Neural cell (in vitro differentiated cells): ENCODE measurements around the gene RPS6KA5. TPM values are rescaled to one million over a fixed set of nuclear protein-coding genes. Genes with fewer than 3 reads are reported as not detected.

ENCODE experiments used
- H2AFZ ChIP-seq: fragments of 200-600, 300-800 bp; sonication (generic), shearing (Covaris generic); 2 replicates; pipeline ENCODE4 v1.6.0; 2014; ENCODE audit warnings: low read depth, mild to moderate bottlenecking, antibody characterized with exemption, low read length, moderate library complexity
- H3F3A ChIP-seq: fragments of 200-600 bp; shearing (Covaris generic); 2 replicates; pipeline ENCODE4 v1.6.1; 2016; ENCODE audit warnings: mild to moderate bottlenecking, moderate library complexity, mixed read lengths, antibody characterized with exemption, low read length; ENCODE audit not compliant: insufficient read depth, poor library complexity, severe bottlenecking
- H3K27ac ChIP-seq: fragments of 200-600, 300-800 bp; sonication (generic), shearing (Covaris generic); 2 replicates; pipeline ENCODE4 v1.5.1; 2014; ENCODE audit warnings: mild to moderate bottlenecking, low read length, moderate library complexity
- H3K27me3 ChIP-seq: fragments of 300-800, 200-600 bp; sonication (generic), shearing (Covaris generic); 2 replicates; pipeline ENCODE4 v1.6.0; 2014; ENCODE audit warnings: mild to moderate bottlenecking, low read depth, low read length, moderate library complexity; ENCODE audit not compliant: insufficient read depth
- H3K36me3 ChIP-seq: fragments of 300-800, 200-600 bp; sonication (generic), shearing (Covaris generic); 2 replicates; pipeline ENCODE4 v1.5.1; 2014; ENCODE audit warnings: mild to moderate bottlenecking, antibody characterized with exemption, low read length, moderate library complexity; ENCODE audit not compliant: insufficient read depth
- H3K4me2 ChIP-seq: fragments of 300-800, 200-600 bp; sonication (generic), shearing (Covaris generic); 2 replicates; pipeline ENCODE4 v1.6.0; 2014; ENCODE audit warnings: mild to moderate bottlenecking, low read length
- H3K4me3 ChIP-seq: fragments of 300-800, 200-600 bp; sonication (generic), shearing (Covaris generic); 2 replicates; pipeline ENCODE4 v1.5.1; 2014; ENCODE audit warnings: mild to moderate bottlenecking, low read length, moderate library complexity
- H3K79me2 ChIP-seq: fragments of 200-600 bp; shearing (Covaris generic); replicated peaks from 2 replicates; pipeline ENCODE4 v1.6.0; 2014; ENCODE audit warnings: mild to moderate bottlenecking, low read length, moderate library complexity; ENCODE audit not compliant: insufficient read depth
- H3K9ac ChIP-seq: fragments of 300-800, 200-600 bp; sonication (generic), shearing (Covaris generic); 2 replicates; pipeline ENCODE4 v1.6.1; 2016; ENCODE audit warnings: mild to moderate bottlenecking, low read length, mixed read lengths
- H3K9me2 ChIP-seq: fragments of 200-600 bp; shearing (Covaris generic); 2 replicates; pipeline ENCODE4 v1.6.1; 2016; ENCODE audit warnings: mild to moderate bottlenecking, low read length, mixed read lengths; ENCODE audit not compliant: insufficient read depth
- H3K9me3 ChIP-seq: fragments of 200-600, 300-800 bp; sonication (generic), shearing (Covaris generic); 2 replicates; pipeline ENCODE4 v1.6.1; 2016; ENCODE audit warnings: mild to moderate bottlenecking, mixed run types, low read length, moderate library complexity, mixed read lengths
- H4K20me1 ChIP-seq: fragments of 200-600 bp; shearing (Covaris generic); 2 replicates; pipeline ENCODE4 v1.6.1; 2016; ENCODE audit warnings: mild to moderate bottlenecking, mixed run types; ENCODE audit not compliant: insufficient read depth
- EP300 ChIP-seq: fragments of 450-650 bp; conservative IDR thresholded peaks from 2 replicates; pipeline ENCODE4 v1.6.1; 2014; ENCODE audit warnings: antibody characterized with exemption, mild to moderate bottlenecking, moderate library complexity; ENCODE audit not compliant: poor library complexity, severe bottlenecking
- EZH2 ChIP-seq: fragments of 200-600, 300-800 bp; shearing (Covaris generic), sonication (generic); IDR thresholded peaks from 2 replicates; pipeline ENCODE4 v1.6.1; 2014; ENCODE audit warnings: antibody characterized with exemption, low read length, borderline replicate concordance, mild to moderate bottlenecking; ENCODE audit not compliant: insufficient read depth, poor library complexity, severe bottlenecking
- MXI1 ChIP-seq: fragments of 450-650 bp; conservative IDR thresholded peaks from 2 replicates; pipeline ENCODE4 v1.6.1; 2014; ENCODE audit warnings: antibody characterized with exemption, mild to moderate bottlenecking; ENCODE audit not compliant: poor library complexity, severe bottlenecking
- POLR2AphosphoS5 ChIP-seq: IDR thresholded peaks from 2 replicates; pipeline ENCODE4 v1.6.1; 2012
- RAD21 ChIP-seq: fragments of 450-650 bp; conservative IDR thresholded peaks from 2 replicates; pipeline ENCODE4 v1.6.1; 2014; ENCODE audit warnings: antibody characterized with exemption, mild to moderate bottlenecking, moderate library complexity
- SMC3 ChIP-seq: fragments of 450-650 bp; conservative IDR thresholded peaks from 2 replicates; pipeline ENCODE4 v1.6.1; 2014; ENCODE audit warnings: antibody characterized with exemption, mild to moderate bottlenecking, moderate library complexity; ENCODE audit not compliant: poor library complexity
- TAF1 ChIP-seq: IDR thresholded peaks from 2 replicates; pipeline ENCODE4 v1.6.1; 2012; ENCODE audit warnings: low read depth
- polyA plus RNA-seq: library from polyadenylated mRNA; depleted of rRNA; stranded (reverse); fragments of >200 nt; gene quantifications from 2 replicates; pipeline ENCODE4 v1.2.3, GENCODE V29; 2014
- TF ChIP-seq, protein P1 (sequence below): IDR thresholded peaks from 2 replicates; pipeline ENCODE4 v1.6.1; 2012; ENCODE audit warnings: borderline replicate concordance
- TF ChIP-seq, protein P2 (sequence below): fragments of 450-650 bp; IDR thresholded peaks from 2 replicates; pipeline ENCODE4 v1.5.1; 2014; ENCODE audit warnings: antibody characterized with exemption, mild to moderate bottlenecking, moderate library complexity; ENCODE audit not compliant: poor library complexity, severe bottlenecking

The RPS6KA5 gene
- polyA plus RNA-seq, 1 donor from 2014 or later: 6.3 TPM

DNA sequence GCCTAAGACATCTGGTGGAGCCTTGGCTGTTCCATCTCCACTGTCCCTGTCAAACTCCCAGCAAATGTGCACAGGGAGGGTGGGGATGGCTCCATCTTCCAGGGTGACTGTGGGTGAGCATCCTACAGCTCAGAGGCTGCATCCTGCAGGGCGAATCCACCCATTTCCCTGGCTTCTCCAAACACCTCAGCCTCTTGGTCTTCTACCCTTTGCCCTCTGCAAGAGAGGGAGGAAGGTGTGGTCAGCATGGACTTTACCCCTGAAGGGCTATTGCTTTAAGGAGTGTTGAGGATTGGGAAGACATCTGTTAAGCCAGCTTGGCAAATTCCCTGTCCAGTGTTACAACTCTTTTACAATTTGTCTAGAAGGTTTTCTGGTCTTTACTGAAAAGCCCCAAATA, 30.3 kb upstream of the RPS6KA5 start:
- Histone ChIP-seq H3K9me2 (no peaks in the 10 kb centered on the region), H3K9me3 (no peaks in the 10 kb centered on the region), H3K4me3 (no peak overlapping the region), H3K9ac (no peak overlapping the region), H3K27ac (no peak overlapping the region), H3K79me2 (no peaks in the 10 kb centered on the region), H2AFZ (no peak overlapping the region), H3F3A (no peaks in the 10 kb centered on the region), H3K4me2 (no peak overlapping the region), H4K20me1 (no peaks in the 10 kb centered on the region), H3K36me3 (no peaks in the 10 kb centered on the region), H3K27me3 (no peaks in the 10 kb centered on the region)
- no peak for TF ChIP-seq RAD21
- TF ChIP-seq MXI1: no peak
- no peak for TF ChIP-seq SMC3
- TF ChIP-seq, protein P1, sequence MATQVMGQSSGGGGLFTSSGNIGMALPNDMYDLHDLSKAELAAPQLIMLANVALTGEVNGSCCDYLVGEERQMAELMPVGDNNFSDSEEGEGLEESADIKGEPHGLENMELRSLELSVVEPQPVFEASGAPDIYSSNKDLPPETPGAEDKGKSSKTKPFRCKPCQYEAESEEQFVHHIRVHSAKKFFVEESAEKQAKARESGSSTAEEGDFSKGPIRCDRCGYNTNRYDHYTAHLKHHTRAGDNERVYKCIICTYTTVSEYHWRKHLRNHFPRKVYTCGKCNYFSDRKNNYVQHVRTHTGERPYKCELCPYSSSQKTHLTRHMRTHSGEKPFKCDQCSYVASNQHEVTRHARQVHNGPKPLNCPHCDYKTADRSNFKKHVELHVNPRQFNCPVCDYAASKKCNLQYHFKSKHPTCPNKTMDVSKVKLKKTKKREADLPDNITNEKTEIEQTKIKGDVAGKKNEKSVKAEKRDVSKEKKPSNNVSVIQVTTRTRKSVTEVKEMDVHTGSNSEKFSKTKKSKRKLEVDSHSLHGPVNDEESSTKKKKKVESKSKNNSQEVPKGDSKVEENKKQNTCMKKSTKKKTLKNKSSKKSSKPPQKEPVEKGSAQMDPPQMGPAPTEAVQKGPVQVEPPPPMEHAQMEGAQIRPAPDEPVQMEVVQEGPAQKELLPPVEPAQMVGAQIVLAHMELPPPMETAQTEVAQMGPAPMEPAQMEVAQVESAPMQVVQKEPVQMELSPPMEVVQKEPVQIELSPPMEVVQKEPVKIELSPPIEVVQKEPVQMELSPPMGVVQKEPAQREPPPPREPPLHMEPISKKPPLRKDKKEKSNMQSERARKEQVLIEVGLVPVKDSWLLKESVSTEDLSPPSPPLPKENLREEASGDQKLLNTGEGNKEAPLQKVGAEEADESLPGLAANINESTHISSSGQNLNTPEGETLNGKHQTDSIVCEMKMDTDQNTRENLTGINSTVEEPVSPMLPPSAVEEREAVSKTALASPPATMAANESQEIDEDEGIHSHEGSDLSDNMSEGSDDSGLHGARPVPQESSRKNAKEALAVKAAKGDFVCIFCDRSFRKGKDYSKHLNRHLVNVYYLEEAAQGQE: no peak
- no peak for TF ChIP-seq EZH2
- TF ChIP-seq EP300: no peak
- no peak for TF ChIP-seq POLR2AphosphoS5
- TF ChIP-seq, protein P2, sequence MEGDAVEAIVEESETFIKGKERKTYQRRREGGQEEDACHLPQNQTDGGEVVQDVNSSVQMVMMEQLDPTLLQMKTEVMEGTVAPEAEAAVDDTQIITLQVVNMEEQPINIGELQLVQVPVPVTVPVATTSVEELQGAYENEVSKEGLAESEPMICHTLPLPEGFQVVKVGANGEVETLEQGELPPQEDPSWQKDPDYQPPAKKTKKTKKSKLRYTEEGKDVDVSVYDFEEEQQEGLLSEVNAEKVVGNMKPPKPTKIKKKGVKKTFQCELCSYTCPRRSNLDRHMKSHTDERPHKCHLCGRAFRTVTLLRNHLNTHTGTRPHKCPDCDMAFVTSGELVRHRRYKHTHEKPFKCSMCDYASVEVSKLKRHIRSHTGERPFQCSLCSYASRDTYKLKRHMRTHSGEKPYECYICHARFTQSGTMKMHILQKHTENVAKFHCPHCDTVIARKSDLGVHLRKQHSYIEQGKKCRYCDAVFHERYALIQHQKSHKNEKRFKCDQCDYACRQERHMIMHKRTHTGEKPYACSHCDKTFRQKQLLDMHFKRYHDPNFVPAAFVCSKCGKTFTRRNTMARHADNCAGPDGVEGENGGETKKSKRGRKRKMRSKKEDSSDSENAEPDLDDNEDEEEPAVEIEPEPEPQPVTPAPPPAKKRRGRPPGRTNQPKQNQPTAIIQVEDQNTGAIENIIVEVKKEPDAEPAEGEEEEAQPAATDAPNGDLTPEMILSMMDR: no peak
- TF ChIP-seq TAF1: no peak

- H3K27ac ChIP-seq: no peak overlapping the region
- H3K36me3 ChIP-seq: no peaks in the 10 kb centered on the region
- no peaks in the 10 kb centered on the region for H3K27me3 ChIP-seq
- H3K9ac ChIP-seq: no peak overlapping the region
- H3K9me3 ChIP-seq: no peaks in the 10 kb centered on the region
- no peaks in the 10 kb centered on the region for H3F3A ChIP-seq
- no peak overlapping the region for H2AFZ ChIP-seq
- no peaks in the 10 kb centered on the region for H3K79me2 ChIP-seq
- H3K4me2 ChIP-seq: no peak overlapping the region
- TF ChIP-seq EZH2 (no peak), MXI1 (no peak), RAD21 (no peak), SMC3 (no peak), TAF1 (no peak), EP300 (no peak), POLR2AphosphoS5 (no peak)
- TF ChIP-seq, protein P1: no peak
- TF ChIP-seq, protein P2: no peak
- H3K4me3 ChIP-seq: no peak overlapping the region
- no peaks in the 10 kb centered on the region for H4K20me1 ChIP-seq
- H3K9me2 ChIP-seq: no peaks in the 10 kb centered on the region
Observed at GRCh38 chr14:91089958-91090535, 29.6 kb upstream of the RPS6KA5 start.
